Osteocyte (in vitro differentiated cells): ENCODE results near the gene OR11H7. TPM values are rescaled to one million over a fixed set of nuclear protein-coding genes. Genes with fewer than 3 reads are reported as not detected.
"Not testable (repeated sequence)": the region's sequence is repeated elsewhere in the genome, so short reads cannot be mapped to it uniquely, and the experiment has no call there.

Experiments used
- DNase-seq: peaks from one replicate; pipeline ENCODE4 v3.0.0; 2021; ENCODE audit warnings: mixed read lengths; ENCODE audit not compliant: unreplicated experiment; ENCODE audit errors: extremely low spot score
- H3K27ac Mint-ChIP-seq: one replicate; pipeline ENCODE4 v1.8.0; 2021; ENCODE audit warnings: mild to moderate bottlenecking, mixed read lengths; ENCODE audit not compliant: unreplicated experiment
- H3K27me3 Mint-ChIP-seq: one replicate; pipeline ENCODE4 v1.8.0; 2021; ENCODE audit warnings: mixed read lengths; ENCODE audit not compliant: unreplicated experiment
- H3K36me3 Mint-ChIP-seq: one replicate; pipeline ENCODE4 v1.8.0; 2021; ENCODE audit warnings: mixed read lengths; ENCODE audit not compliant: unreplicated experiment
- H3K4me1 Mint-ChIP-seq: one replicate; pipeline ENCODE4 v1.8.0; 2021; ENCODE audit warnings: mixed read lengths; ENCODE audit not compliant: unreplicated experiment
- H3K4me3 Mint-ChIP-seq: one replicate; pipeline ENCODE4 v1.8.0; 2021; ENCODE audit warnings: mild to moderate bottlenecking, moderate library complexity, mixed read lengths; ENCODE audit not compliant: unreplicated experiment
- H3K9me3 Mint-ChIP-seq: one replicate; pipeline ENCODE4 v1.8.0; 2021; ENCODE audit warnings: mixed read lengths; ENCODE audit not compliant: unreplicated experiment
- CTCF ChIP-seq: fragments of 200-600 bp; sonication (generic); IDR thresholded peaks from 2 replicates; pipeline ENCODE4 v1.5.0; 2021; ENCODE audit warnings: antibody characterized with exemption, mild to moderate bottlenecking, moderate library complexity
- total RNA-seq: library from RNA; stranded (reverse); gene quantifications from 2 replicates; pipeline ENCODE4 v1.2.1, GENCODE V29; 2021

OR11H7 gene
- total RNA-seq, 1 donor from 2014 or later: not detected

- Mint-ChIP-seq H3K27me3 (no peaks in the 10 kb centered on the region), H3K27ac (no peak within 1 kb of the TSS), H3K4me1 (no peaks in the 10 kb centered on the region), H3K9me3 (peaks cover 11% of the 10 kb centered on the region), H3K36me3 (no peaks in the 10 kb centered on the region), H3K4me3 (no peak within 1 kb of the TSS)
- no peak for DNase-seq
- no peak for TF ChIP-seq CTCF
Measured at GRCh38 chr14:20190596-20190995, 38.2 kb upstream of the OR11H7 start, which contains the start of gene OR11G2. Gene OR11G2 (plus strand): TSS chr14:20190896. CDS start chr14:20197438, 6,542 bp downstream.

- TF ChIP-seq CTCF: no peak
- peaks cover 11% of the 10 kb centered on the region for H3K9me3 Mint-ChIP-seq
- H3K36me3 Mint-ChIP-seq: no peaks in the 10 kb centered on the region
- no peaks in the 10 kb centered on the region for H3K27me3 Mint-ChIP-seq
- H3K4me1 Mint-ChIP-seq: no peaks in the 10 kb centered on the region
- no peak for DNase-seq
- H3K27ac Mint-ChIP-seq: no peak overlapping the region
- no peak overlapping the region for H3K4me3 Mint-ChIP-seq
Measured at GRCh38 chr14:20191396-20191795, 37.4 kb upstream of the OR11H7 start.

GRCh38 chr14:20194101-20194500 is 34.7 kb upstream of the OR11H7 start:
- no peak for TF ChIP-seq CTCF
- Mint-ChIP-seq H3K27ac (no peak overlapping the region), H3K36me3 (no peaks in the 10 kb centered on the region), H3K27me3 (no peaks in the 10 kb centered on the region), H3K4me3 (no peak overlapping the region), H3K4me1 (no peaks in the 10 kb centered on the region), H3K9me3 (peaks cover 13% of the 10 kb centered on the region)
- DNase-seq: no peak

- not testable (repeated sequence) for H3K4me1 Mint-ChIP-seq, H3K27ac Mint-ChIP-seq, H3K27me3 Mint-ChIP-seq, DNase-seq, H3K4me3 Mint-ChIP-seq, H3K36me3 Mint-ChIP-seq
- H3K9me3 Mint-ChIP-seq: peaks cover 18% of the 10 kb centered on the region
Measured at GRCh38 chr14:20195170-20195569, 33.6 kb upstream of the OR11H7 start.

- Mint-ChIP-seq H3K27ac (no peak overlapping the region), H3K36me3 (no peaks in the 10 kb centered on the region), H3K4me3 (no peak overlapping the region), H3K4me1 (no peaks in the 10 kb centered on the region), H3K9me3 (peaks cover 23% of the 10 kb centered on the region), H3K27me3 (no peaks in the 10 kb centered on the region)
- no peak for DNase-seq
- no peak for TF ChIP-seq CTCF
Measured at GRCh38 chr14:20195911-20196310, 32.9 kb upstream of the OR11H7 start.

GRCh38 chr14:20197459-20197858 is 31.3 kb upstream of the OR11H7 start:
- Mint-ChIP-seq H3K36me3 (no peaks in the 10 kb centered on the region), H3K27me3 (no peaks in the 10 kb centered on the region), H3K4me3 (no peak overlapping the region), H3K27ac (no peak overlapping the region), H3K4me1 (no peaks in the 10 kb centered on the region), H3K9me3 (peaks cover 27% of the 10 kb centered on the region)
- no peak for TF ChIP-seq CTCF
- no peak for DNase-seq
